Measurements from ENCODE around the gene GAL3ST3.
A peak's percentile ranks its signal among the peaks of the same experiment; 100 is the strongest.

- TF ChIP-seq CTCF (IDR thresholded peaks at IDR 0.05): peak in 4 of 7 experiments; percentile 9 to 23 (median 17)
- TF ChIP-seq POLR2A (IDR thresholded peaks at IDR 0.05): peak in 1 of 3 donors; percentile 20
Observed at GRCh38 chr11:66002648-66003225, 46.2 kb downstream of the GAL3ST3 start.

Data from body of pancreas (tissue), 4 donors.